ENCODE measurements around the gene TADA2A. TPM values are rescaled to one million over a fixed set of nuclear protein-coding genes. Genes with fewer than 3 reads are reported as not detected.
"Not testable (repeated sequence)": the region's sequence is repeated elsewhere in the genome, so short reads cannot be mapped to it uniquely, and the experiment has no call there.

The TADA2A gene
- total RNA-seq, 1 donor from 2014 or later = 56.0 TPM

GRCh38 chr17:37399265-37399803 lies 7.4 kb upstream of the TADA2A start:
- no peak for DNase-seq

DNA sequence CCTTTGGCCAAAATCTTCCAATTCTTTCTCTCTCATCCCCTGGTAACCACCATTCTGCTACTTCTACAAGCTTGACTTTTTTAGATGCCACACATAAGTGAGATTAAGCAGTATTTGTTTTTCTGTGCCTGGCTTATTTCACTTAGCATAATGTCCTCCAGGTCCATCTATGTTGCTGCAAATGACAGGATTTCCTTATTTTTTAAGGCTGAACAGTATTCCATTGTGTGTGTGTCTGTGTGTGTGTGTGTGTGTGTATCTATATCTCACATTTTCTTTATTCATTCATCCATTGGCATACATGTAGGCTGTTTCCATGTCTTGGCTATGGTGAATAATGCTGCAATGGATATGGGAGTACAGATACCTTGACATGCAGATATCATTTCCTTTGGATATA lies 6.2 kb upstream of the TADA2A start:
- no peak for DNase-seq

- DNase-seq = not testable (repeated sequence)
These were observed 1.2 kb upstream of the TADA2A start for GRCh38 chr17:37405522-37405921.

DNA sequence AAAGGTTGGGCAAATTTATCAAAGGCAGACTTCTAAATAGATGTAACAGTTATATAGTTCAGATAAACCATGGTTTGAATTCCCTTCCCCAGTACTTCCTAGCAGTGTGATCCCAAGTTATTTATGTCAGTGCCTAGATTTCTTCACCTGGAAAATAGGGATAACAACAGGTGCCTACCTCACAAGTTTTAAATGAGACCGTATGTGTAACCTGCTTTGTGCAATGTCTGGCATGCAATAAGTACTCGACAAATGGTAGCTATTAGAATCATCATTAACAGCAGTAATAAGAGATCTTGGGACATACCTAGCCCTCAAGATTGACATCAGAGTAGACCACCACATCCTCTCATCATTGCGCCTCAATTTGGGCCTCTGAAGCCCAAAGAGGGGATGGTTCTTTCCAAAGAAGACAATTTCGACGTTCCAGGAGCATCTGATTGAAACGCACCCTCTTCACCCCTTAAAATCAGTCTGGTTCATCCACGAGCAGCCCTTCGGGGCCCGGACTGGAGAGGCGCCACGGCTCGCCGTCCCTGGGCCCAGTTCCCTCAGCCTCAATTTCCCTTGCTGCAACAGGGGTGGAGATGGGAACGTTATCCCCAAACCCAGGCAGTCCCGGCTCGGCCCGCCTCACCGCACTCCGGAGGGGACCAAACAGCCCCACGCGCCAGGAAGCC lies 591 bp upstream of the TADA2A start:
- DNase-seq = no peak

DNA sequence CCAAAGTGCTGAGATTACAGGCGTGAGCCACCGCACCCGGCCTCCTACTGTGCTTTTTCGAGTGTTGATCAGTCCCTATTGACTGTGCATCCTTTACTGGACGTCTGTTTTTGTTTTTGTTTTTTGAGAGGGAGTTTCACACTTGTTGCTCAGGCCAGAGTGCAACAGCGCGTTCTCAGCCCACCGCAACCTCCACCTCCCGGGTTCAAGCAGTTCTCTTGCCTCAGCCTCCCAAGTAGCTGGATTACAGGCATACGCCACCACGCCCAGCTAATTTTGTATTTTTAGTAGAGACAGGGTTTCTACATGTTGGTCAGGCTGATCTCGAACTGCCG lies 1.4 kb downstream of the TADA2A start:
- DNase-seq = not testable (repeated sequence)

- no peak for DNase-seq
These were observed 3.7 kb downstream of the TADA2A start for GRCh38 chr17:37410357-37410756.

DNA sequence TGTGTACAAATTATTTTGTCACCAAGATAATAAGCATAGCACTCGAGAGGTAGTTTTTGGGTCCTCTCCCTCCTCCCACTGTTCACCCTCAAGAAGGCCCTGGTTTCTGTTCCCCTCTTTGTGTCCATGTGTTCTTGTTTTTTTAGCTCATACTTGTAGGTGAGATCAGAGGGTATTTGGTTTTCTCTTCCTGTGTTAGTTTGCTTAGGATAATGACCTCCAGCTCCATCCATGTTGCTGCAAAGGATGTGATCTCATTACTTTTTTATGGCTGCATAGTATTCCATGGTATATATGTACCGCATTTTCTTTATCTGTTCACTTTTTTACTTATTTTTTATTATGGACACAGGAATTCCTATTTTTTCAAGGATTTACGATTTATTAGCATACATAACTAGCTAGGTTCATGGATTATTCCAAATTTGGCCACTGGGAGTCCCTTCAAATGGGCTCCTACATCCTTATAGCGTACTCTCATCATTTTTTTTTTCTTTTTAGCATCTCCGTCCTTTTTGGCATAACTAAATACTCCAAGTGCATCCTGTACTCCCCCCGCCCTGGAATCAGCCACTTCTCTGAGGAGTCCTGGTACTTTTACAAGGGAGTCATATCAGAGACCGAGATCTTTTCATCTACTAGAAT lies 7.3 kb downstream of the TADA2A start:
- no peak for DNase-seq

DNA sequence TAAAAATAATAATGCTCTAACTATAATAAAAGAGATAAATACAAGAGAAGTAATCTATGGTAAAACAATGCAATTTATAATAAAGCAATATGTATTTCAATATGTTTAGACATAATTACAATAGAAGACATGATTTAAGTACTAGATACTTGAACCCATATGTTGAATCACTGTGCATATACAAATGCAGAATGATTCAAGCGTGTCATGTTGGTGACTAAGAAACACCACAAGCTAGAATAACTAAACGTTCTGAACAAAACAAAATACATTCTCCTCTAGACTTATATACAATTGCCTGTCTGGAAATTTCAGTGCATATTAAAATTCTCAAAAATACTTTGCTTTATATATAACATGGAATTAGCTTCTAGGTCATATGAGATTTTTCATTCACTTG lies 11.2 kb downstream of the TADA2A start:
- DNase-seq = no peak

- DNase-seq = no peak
These were observed 16.4 kb downstream of the TADA2A start for GRCh38 chr17:37422971-37423625.

- no peak for DNase-seq
These were observed 18.6 kb downstream of the TADA2A start for GRCh38 chr17:37425268-37425667.

DNA sequence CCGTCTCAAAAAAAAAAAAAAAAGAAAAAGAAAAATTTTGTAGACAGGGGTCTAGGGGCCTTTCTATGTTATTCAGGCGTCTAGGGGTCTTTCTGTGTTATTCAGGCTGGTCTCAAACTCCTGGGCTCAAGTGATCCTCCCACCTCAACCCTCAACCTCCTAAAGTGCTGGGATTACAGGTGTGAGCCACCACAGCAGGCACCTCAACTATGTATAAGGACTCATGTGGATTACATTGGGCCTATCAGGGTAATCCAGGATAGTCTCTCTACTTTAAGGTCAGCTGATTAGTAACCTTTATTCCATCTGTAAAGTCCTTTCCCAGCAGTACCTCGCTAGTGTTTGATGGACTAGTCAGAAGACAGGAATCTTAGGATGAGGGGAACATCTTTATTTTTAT lies 22.4 kb downstream of the TADA2A start:
- DNase-seq = no peak

DNA sequence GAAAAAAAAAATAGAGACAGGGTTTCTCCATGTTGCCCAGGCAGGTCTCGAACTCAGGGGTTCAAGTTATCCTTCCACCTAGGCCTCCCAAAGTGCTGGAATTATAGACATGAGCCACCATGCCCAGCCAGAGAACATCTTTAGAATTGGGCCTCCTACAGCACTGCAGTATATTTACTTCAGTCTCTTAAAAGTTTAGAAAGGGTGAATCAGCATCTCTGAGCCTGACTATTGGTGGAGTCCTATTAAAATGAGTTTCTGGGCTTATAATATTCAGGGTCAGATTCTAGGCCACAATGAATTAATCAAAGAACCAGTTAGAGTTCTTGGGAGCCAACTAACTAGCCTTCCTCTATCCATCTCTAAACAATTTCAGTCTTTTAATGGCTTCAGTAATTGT lies 22.8 kb downstream of the TADA2A start:
- DNase-seq = no peak

- no peak for DNase-seq
These were observed 23.5 kb downstream of the TADA2A start for GRCh38 chr17:37430051-37430627.

DNA sequence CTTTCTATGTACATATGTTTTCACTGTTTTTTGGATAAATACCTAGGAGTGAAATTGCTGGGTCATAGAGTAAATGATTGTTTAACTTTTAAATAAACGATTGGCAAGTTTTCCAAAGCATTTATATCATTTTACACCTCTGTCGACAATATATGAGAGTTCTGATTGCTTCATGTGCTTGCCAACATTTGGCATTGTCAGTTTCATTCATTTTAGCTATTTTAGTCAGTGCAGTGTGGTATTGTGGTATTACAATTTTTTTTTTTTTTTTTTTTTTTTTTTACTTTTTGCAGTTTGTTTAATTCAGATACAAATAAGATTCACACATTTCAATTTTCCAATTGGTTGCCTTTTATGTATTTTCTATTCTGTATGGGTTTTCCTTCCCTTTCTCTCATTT lies 26.0 kb downstream of the TADA2A start:
- DNase-seq = no peak

- no peak for DNase-seq
These were observed 31.5 kb downstream of the TADA2A start for GRCh38 chr17:37438141-37438540.

DNA sequence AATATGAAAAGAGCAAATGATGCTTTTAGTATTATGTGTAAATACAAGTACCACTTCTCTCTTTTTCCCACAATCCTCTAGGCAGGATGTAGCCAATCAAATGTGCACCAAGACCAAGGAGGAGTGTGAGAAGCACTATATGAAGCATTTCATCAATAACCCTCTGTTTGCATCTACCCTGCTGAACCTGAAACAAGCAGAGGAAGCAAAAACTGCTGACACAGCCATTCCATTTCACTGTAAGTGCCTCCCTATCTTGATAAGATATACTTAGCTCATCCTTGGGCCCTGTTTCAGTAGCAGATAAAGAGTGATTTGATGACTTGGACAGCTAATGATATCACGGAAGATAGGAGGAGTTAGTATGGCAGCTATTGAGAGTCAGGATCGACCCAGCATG lies 33.7 kb downstream of the TADA2A start:
- no peak for DNase-seq

- DNase-seq = not testable (repeated sequence)
These were observed 34.8 kb downstream of the TADA2A start for GRCh38 chr17:37441369-37442014.

- DNase-seq = no peak
These were observed 39.3 kb downstream of the TADA2A start for GRCh38 chr17:37446027-37446426.

- DNase-seq = no peak
These were observed 41.0 kb downstream of the TADA2A start for GRCh38 chr17:37447641-37448040.

DNA sequence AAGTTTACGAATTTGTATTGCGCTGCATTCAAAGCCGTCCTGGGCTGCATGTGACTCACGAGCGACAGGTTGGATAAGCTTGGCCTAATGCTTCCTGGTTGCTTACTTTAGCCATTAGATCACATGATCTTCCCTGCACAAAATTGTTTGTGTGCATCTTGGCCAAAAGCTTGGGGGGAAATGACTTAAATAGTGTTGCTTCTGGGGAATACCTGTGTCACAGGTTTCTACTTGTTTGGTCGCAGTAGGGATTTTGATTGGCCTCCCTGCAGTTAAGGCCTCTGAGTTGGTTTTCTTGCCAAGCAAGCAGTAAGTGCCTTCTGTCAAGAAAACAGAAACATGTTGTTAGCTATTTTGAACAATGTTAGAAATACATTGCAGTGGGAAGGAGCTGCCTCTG lies 43.4 kb downstream of the TADA2A start:
- no peak for DNase-seq

GRCh38 chr17:37457801-37458200 lies 51.1 kb downstream of the TADA2A start:
- DNase-seq = not testable (repeated sequence)

- no peak for DNase-seq
These were observed 52.1 kb downstream of the TADA2A start for GRCh38 chr17:37458805-37459204.

- DNase-seq = no peak
These were observed 55.0 kb downstream of the TADA2A start for GRCh38 chr17:37461668-37462067.
